GM21367 (cell line): ENCODE results near the gene CAPN3.

Experiments
- ATAC-seq: cut with Tn5 transposase; IDR thresholded peaks from one replicate; pipeline ENCODE4 v1.9.1; 2021; ENCODE audit not compliant: unreplicated experiment

Gene CAPN3

GRCh38 chr15:42449770-42450424 is 90.6 kb downstream of the CAPN3 start:
- ATAC-seq, result no peak

- ATAC-seq, result no peak
Observed at GRCh38 chr15:42450425-42450790, 91.1 kb downstream of the CAPN3 start.

GRCh38 chr15:42453826-42454225 is 94.5 kb downstream of the CAPN3 start:
- ATAC-seq, result no peak

GRCh38 chr15:42456531-42456930 is 97.2 kb downstream of the CAPN3 start:
- no peak for ATAC-seq

- no peak for ATAC-seq
Observed at GRCh38 chr15:42456971-42457370, 97.7 kb downstream of the CAPN3 start.

GRCh38 chr15:42457445-42458442 is 98.4 kb downstream of the CAPN3 start:
- peak; percentile 74 for ATAC-seq

GRCh38 chr15:42461261-42461660 is 102.0 kb downstream of the CAPN3 start:
- no peak for ATAC-seq
